WTC11 (cell line): ENCODE results near the gene IL6ST. TPM values are rescaled to one million over a fixed set of nuclear protein-coding genes. Genes with fewer than 3 reads are reported as not detected.

Experiments
- ATAC-seq: fragments of 200-7000 bp; cut with Tn5 transposase; 2 replicates; pipeline ENCODE4 v1.10.0; 2021; ENCODE audit warnings: mild to moderate bottlenecking, moderate library complexity
- CTCF ChIA-PET: fragments of 300-600 bp; sonication (Branson Sonifier 250); formaldehyde crosslinking; loops from one replicate; lab custom pipeline; 2021; ENCODE audit warnings: antibody characterized with exemption; lab: Charles Lee
- POLR2A ChIA-PET: fragments of 350-600 bp; sonication (Branson Sonifier 250); formaldehyde crosslinking; loops from one replicate; lab custom pipeline; 2021; ENCODE audit warnings: antibody characterized with exemption; lab: Charles Lee
- DNase-seq: peaks from one replicate; pipeline ENCODE4 v3.0.0; 2021; ENCODE audit warnings: low spot score
- H3K27ac Mint-ChIP-seq: 2 replicates; pipeline ENCODE4 v1.8.0; 2021; ENCODE audit warnings: mixed read lengths
- H3K27me3 Mint-ChIP-seq: 2 replicates; pipeline ENCODE4 v1.8.0; 2021; ENCODE audit warnings: low read depth, mild to moderate bottlenecking, moderate library complexity, mixed read lengths
- H3K36me3 Mint-ChIP-seq: 2 replicates; pipeline ENCODE4 v1.8.0; 2021; ENCODE audit warnings: mixed read lengths
- H3K4me1 Mint-ChIP-seq: 2 replicates; pipeline ENCODE4 v1.8.0; 2022; ENCODE audit warnings: mixed read lengths
- H3K4me3 Mint-ChIP-seq: 2 replicates; pipeline ENCODE4 v1.8.0; 2021; ENCODE audit warnings: mild to moderate bottlenecking, moderate library complexity, mixed read lengths
- H3K9me3 Mint-ChIP-seq: 2 replicates; pipeline ENCODE4 v1.8.0; 2021; ENCODE audit warnings: mixed read lengths
- AFF4 ChIP-seq: sonication (generic); formaldehyde crosslinking; IDR thresholded peaks from 2 replicates; pipeline ENCODE4 v1.8.1; 2023; ENCODE audit warnings: mild to moderate bottlenecking, missing genetic modification reagents, borderline replicate concordance
- ELF4 ChIP-seq: sonication (generic); formaldehyde crosslinking; IDR thresholded peaks from 2 replicates; pipeline ENCODE4 v1.8.1; 2022; ENCODE audit warnings: low read depth, mild to moderate bottlenecking, moderate library complexity, missing genetic modification reagents
- GTF2I ChIP-seq: fragments of 250-450 bp; sonication (Bioruptor Pico); conservative IDR thresholded peaks from 2 replicates; pipeline ENCODE4 v1.4.0; 2021; ENCODE audit warnings: mild to moderate bottlenecking
- HMGA2 ChIP-seq: fragments of 250-450 bp; sonication (Bioruptor Pico); IDR thresholded peaks from 2 replicates; pipeline ENCODE4 v1.4.0; 2021; ENCODE audit warnings: mild to moderate bottlenecking, moderate library complexity
- IRF1 ChIP-seq: sonication (generic); formaldehyde crosslinking; IDR thresholded peaks from 2 replicates; pipeline ENCODE4 v1.8.0; 2023; ENCODE audit warnings: missing genetic modification reagents
- JAZF1 ChIP-seq: fragments of 250-450 bp; sonication (Bioruptor Pico); IDR thresholded peaks from 2 replicates; pipeline ENCODE4 v1.9.0; 2021; ENCODE audit warnings: moderate library complexity, mild to moderate bottlenecking, inconsistent platforms
- KAT7 ChIP-seq: sonication (generic); formaldehyde crosslinking; IDR thresholded peaks from 2 replicates; pipeline ENCODE4 v1.8.1; 2023; ENCODE audit warnings: missing genetic modification reagents, mild to moderate bottlenecking, borderline replicate concordance
- NFYB ChIP-seq: sonication (generic); formaldehyde crosslinking; conservative IDR thresholded peaks from 2 replicates; pipeline ENCODE4 v1.8.0; 2022; ENCODE audit warnings: low read depth, missing genetic modification reagents
- NR2C2 ChIP-seq: sonication (generic); formaldehyde crosslinking; IDR thresholded peaks from 2 replicates; pipeline ENCODE4 v1.8.0; 2022; ENCODE audit warnings: mild to moderate bottlenecking, missing genetic modification reagents
- RELA ChIP-seq: sonication (generic); formaldehyde crosslinking; IDR thresholded peaks from 2 replicates; pipeline ENCODE4 v1.8.1; 2022; ENCODE audit warnings: missing genetic modification reagents, mild to moderate bottlenecking, borderline replicate concordance
- TCF7 ChIP-seq: sonication (generic); formaldehyde crosslinking; IDR thresholded peaks from 2 replicates; pipeline ENCODE4 v1.8.0; 2022; ENCODE audit warnings: mild to moderate bottlenecking, low read depth, missing genetic modification reagents, moderate library complexity
- ZNF138 ChIP-seq: sonication (generic); formaldehyde crosslinking; conservative IDR thresholded peaks from 2 replicates; pipeline ENCODE4 v1.8.1; 2022; ENCODE audit warnings: mild to moderate bottlenecking, moderate library complexity, missing genetic modification reagents
- ZNF423 ChIP-seq: fragments of 250-450 bp; sonication (Bioruptor Pico); IDR thresholded peaks from 2 replicates; pipeline ENCODE4 v2.1.2; 2022; ENCODE audit warnings: mild to moderate bottlenecking, moderate library complexity
- total RNA-seq: library from RNA; stranded (reverse); gene quantifications from 3 replicates; pipeline ENCODE4 v1.2.3, GENCODE V29; 2021
- TF ChIP-seq, protein P1 (sequence below): sonication (generic); formaldehyde crosslinking; conservative IDR thresholded peaks from 2 replicates; pipeline ENCODE4 v1.8.1; 2023; ENCODE audit warnings: mild to moderate bottlenecking, low read depth, missing genetic modification reagents, moderate library complexity
- TF ChIP-seq, protein P2 (sequence below): sonication (generic); formaldehyde crosslinking; IDR thresholded peaks from 2 replicates; pipeline ENCODE4 v1.8.0; 2023; ENCODE audit warnings: missing genetic modification reagents, mild to moderate bottlenecking, borderline replicate concordance
- TF ChIP-seq, protein P3 (sequence below): sonication (generic); formaldehyde crosslinking; IDR thresholded peaks from 2 replicates; pipeline ENCODE4 v1.8.1; 2022; ENCODE audit warnings: low read depth, mild to moderate bottlenecking, moderate library complexity, missing genetic modification reagents, borderline replicate concordance

IL6ST gene
- total RNA-seq, 1 experiment from 2014 or later, result 8.4 TPM

DNA sequence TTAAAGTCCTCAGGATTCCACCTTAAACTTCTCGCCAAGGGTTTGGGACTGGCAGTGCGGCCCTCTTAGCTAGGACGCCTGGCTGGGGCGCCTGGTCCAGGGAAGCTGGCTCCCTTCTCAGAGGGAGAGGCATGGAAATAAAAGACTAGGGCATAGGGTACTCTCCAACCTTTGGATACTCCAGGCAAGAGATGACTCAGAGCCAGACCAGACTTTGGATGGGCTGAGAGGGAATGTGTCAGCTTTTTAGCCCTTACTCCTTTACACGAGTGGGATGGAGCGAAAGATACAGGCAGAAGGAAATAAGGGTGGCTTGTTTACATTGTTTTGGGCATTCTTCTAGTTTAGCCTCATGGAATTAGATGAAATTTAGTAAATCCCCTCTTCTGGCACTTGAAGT is 95.4 kb downstream of the IL6ST start (continued):
- TF ChIP-seq, protein P1, sequence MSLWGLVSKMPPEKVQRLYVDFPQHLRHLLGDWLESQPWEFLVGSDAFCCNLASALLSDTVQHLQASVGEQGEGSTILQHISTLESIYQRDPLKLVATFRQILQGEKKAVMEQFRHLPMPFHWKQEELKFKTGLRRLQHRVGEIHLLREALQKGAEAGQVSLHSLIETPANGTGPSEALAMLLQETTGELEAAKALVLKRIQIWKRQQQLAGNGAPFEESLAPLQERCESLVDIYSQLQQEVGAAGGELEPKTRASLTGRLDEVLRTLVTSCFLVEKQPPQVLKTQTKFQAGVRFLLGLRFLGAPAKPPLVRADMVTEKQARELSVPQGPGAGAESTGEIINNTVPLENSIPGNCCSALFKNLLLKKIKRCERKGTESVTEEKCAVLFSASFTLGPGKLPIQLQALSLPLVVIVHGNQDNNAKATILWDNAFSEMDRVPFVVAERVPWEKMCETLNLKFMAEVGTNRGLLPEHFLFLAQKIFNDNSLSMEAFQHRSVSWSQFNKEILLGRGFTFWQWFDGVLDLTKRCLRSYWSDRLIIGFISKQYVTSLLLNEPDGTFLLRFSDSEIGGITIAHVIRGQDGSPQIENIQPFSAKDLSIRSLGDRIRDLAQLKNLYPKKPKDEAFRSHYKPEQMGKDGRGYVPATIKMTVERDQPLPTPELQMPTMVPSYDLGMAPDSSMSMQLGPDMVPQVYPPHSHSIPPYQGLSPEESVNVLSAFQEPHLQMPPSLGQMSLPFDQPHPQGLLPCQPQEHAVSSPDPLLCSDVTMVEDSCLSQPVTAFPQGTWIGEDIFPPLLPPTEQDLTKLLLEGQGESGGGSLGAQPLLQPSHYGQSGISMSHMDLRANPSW (CRISPR knock-in tag), result no peak

- Mint-ChIP-seq H3K36me3 (no peaks in the 10 kb centered on the region), H3K27me3 (no peaks in the 10 kb centered on the region), H3K27ac (no peak overlapping the region), H3K9me3 (no peaks in the 10 kb centered on the region), H3K4me1 (no peaks in the 10 kb centered on the region), H3K4me3 (no peak overlapping the region)
- ATAC-seq (no peak), DNase-seq (no peak)
- ChIA-PET POLR2A (no interaction called here), CTCF (interaction anchor here (0.6 kb wide), 1 partner anchor 254 kb away, joined by 4 read pairs; no protein-coding TSS in a partner anchor)
- TF ChIP-seq, protein P2, sequence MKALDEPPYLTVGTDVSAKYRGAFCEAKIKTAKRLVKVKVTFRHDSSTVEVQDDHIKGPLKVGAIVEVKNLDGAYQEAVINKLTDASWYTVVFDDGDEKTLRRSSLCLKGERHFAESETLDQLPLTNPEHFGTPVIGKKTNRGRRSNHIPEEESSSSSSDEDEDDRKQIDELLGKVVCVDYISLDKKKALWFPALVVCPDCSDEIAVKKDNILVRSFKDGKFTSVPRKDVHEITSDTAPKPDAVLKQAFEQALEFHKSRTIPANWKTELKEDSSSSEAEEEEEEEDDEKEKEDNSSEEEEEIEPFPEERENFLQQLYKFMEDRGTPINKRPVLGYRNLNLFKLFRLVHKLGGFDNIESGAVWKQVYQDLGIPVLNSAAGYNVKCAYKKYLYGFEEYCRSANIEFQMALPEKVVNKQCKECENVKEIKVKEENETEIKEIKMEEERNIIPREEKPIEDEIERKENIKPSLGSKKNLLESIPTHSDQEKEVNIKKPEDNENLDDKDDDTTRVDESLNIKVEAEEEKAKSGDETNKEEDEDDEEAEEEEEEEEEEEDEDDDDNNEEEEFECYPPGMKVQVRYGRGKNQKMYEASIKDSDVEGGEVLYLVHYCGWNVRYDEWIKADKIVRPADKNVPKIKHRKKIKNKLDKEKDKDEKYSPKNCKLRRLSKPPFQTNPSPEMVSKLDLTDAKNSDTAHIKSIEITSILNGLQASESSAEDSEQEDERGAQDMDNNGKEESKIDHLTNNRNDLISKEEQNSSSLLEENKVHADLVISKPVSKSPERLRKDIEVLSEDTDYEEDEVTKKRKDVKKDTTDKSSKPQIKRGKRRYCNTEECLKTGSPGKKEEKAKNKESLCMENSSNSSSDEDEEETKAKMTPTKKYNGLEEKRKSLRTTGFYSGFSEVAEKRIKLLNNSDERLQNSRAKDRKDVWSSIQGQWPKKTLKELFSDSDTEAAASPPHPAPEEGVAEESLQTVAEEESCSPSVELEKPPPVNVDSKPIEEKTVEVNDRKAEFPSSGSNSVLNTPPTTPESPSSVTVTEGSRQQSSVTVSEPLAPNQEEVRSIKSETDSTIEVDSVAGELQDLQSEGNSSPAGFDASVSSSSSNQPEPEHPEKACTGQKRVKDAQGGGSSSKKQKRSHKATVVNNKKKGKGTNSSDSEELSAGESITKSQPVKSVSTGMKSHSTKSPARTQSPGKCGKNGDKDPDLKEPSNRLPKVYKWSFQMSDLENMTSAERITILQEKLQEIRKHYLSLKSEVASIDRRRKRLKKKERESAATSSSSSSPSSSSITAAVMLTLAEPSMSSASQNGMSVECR (CRISPR knock-in tag), result no peak
- no peak for TF ChIP-seq RELA (CRISPR knock-in tag)
- TF ChIP-seq KAT7 (CRISPR knock-in tag), result no peak
- TF ChIP-seq HMGA2 (CRISPR knock-in tag), result no peak
- TF ChIP-seq NR2C2 (CRISPR knock-in tag), result no peak
- TF ChIP-seq AFF4, result no peak
- TF ChIP-seq ELF4 (CRISPR knock-in tag), result no peak
- no peak for TF ChIP-seq TCF7 (CRISPR knock-in tag)
- no peak for TF ChIP-seq GTF2I
- no peak for TF ChIP-seq JAZF1 (CRISPR knock-in tag)
- no peak for TF ChIP-seq ZNF423 (CRISPR knock-in tag)
- TF ChIP-seq NFYB (CRISPR knock-in tag), result no peak
- TF ChIP-seq ZNF138, result no peak
- no peak for TF ChIP-seq IRF1 (CRISPR knock-in tag)
- TF ChIP-seq, protein P3, sequence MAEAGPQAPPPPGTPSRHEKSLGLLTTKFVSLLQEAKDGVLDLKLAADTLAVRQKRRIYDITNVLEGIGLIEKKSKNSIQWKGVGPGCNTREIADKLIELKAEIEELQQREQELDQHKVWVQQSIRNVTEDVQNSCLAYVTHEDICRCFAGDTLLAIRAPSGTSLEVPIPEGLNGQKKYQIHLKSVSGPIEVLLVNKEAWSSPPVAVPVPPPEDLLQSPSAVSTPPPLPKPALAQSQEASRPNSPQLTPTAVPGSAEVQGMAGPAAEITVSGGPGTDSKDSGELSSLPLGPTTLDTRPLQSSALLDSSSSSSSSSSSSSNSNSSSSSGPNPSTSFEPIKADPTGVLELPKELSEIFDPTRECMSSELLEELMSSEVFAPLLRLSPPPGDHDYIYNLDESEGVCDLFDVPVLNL (CRISPR knock-in tag), result no peak
These were observed 96.9 kb downstream of the IL6ST start for GRCh38 chr5:55897905-55898304.
